Activated CD4-positive, alpha-beta T cell treated with anti-CD3 and anti-CD28 coated beads, Interleukin-2, Interleukin-6, amounts not matched to agents 100 ng/mL and 50 ng/mL, durations not matched to agents 16 hours and 8 hours (primary cell): ENCODE measurements around the gene BRIP1.
"Not testable (repeated sequence)": the region's sequence is repeated elsewhere in the genome, so short reads cannot be mapped to it uniquely, and the experiment has no call there.

Experiments
- DNase-seq: peaks from one replicate; pipeline ENCODE4 v3.0.0-alpha.2; 2020

Gene BRIP1

GRCh38 chr17:61862105-61862574, 1.2 kb downstream of the BRIP1 start:
- no peak for DNase-seq

DNA sequence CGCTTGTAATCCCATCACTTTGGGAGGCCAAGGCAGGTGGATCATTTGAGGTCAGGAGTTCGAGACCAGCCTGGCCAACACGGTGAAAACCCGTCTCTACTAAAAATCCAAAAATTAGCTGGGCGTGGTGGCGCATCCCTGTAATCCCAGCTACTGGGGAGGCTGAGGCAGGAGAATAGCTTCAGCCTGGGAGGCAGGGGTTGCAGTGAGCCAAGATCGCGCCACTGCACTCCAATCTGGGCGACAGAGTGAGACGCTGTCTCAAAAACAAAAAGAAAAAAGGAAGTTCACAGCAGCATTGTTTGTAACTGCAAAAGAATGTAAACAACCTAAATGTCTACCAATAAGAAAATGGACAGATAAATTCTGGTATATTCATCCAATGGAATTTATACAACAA, 2.9 kb downstream of the BRIP1 start:
- DNase-seq, result not testable (repeated sequence)

- no peak for DNase-seq
These were observed 7.3 kb downstream of the BRIP1 start for GRCh38 chr17:61856035-61856434.

- no peak for DNase-seq
These were observed 10.5 kb downstream of the BRIP1 start for GRCh38 chr17:61852857-61853256.

DNA sequence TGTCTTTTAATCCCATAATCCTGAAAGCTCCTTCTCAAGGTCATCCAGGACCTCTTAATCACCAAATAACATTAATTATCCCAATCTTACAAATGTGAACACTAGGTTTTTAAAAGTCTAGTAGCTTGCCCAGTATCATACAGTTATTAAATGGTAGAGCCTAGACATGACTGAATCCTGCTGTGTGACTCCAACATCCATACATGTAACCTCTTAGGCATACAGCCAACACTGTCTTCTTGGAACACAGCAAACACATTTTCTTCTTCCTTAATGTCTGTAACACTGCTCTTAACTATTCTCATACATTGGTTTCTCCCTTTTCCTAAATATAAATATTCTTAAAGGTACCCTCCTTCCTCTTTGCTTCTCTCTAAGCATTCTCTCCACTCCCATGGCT, 13.7 kb downstream of the BRIP1 start:
- DNase-seq, result no peak

GRCh38 chr17:61848896-61849295, 14.4 kb downstream of the BRIP1 start:
- DNase-seq, result no peak

DNA sequence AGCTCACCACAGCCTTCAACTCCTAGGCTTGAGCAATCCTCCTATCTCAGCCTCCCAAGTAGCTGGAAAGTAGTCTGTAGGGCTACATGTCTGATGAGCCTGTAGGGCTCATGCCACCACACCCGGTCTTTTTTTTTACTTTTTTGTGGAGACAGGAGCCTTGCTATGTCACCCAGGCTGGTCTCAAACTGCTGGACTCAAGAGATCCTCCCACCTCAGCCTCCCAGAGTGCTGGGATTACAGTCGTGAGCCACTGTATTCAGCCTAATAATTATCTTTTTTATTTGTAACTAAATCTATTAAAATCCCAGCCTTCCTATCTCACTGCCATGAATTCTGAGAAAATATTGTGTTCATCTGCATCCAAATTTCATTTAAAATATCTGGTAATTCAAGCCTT, 15.1 kb downstream of the BRIP1 start:
- no peak for DNase-seq

- DNase-seq, result no peak
These were observed 15.7 kb downstream of the BRIP1 start for GRCh38 chr17:61847659-61848058.

DNA sequence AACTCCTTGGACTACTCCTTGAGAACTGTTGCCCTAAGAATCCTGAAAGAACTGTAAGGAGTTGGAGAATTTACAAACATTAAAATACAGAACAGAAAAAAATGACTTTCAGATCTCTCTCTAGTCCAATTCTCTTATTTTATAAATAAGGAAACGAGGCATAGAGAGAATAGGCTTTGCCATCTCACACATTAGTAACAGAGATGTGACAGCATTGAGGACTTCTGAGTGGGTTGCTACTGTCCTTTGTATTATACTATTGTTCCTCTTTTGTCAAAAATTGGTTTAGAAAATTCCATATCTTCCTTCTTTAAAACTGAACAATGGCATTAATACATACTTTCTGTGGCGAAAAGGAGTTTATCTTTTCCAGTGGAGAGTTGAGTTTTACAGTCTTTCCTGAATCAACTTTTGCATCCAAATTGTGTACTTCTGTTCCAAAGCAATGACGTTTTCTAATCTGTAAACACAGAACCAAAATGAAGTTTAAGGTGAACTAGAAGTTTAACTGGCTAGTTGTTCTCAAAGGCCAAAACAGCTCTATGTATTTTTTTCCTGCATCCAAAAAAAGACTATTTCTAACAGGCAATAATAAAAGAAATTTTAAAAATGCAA, 16.5 kb downstream of the BRIP1 start:
- no peak for DNase-seq

- DNase-seq, result no peak
These were observed 17.2 kb downstream of the BRIP1 start for GRCh38 chr17:61846088-61846487.

- no peak for DNase-seq
These were observed 19.9 kb downstream of the BRIP1 start for GRCh38 chr17:61843435-61843834.

- DNase-seq, result no peak
These were observed 20.4 kb downstream of the BRIP1 start for GRCh38 chr17:61842899-61843298.

DNA sequence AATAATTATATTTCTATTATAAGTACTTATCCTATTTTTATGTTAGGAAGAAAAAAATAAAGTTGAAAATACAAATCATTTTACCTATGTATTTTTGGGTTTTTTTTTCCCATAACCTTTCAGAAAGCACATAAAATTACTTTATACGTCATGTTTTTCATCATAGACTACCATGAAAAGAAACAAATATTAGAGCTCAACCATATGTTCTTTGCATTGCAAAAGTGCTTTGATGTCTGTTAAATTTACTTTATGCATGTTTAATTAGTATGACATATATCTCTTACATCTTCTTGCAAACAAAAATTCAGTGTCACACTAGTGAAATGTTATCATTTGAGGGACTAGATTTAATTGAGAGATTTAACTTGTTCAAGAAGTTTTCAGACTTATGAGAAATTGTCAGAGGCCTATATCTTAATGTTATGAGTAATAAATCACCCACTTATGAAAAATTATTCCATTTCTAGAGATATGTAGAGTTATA, 24.0 kb downstream of the BRIP1 start:
- DNase-seq, result no peak

- peak; percentile 56 for DNase-seq
These were observed 25.9 kb downstream of the BRIP1 start for GRCh38 chr17:61837175-61838051.

GRCh38 chr17:61836266-61837174, 26.8 kb downstream of the BRIP1 start:
- DNase-seq, result no peak

GRCh38 chr17:61835606-61836005, 27.7 kb downstream of the BRIP1 start:
- no peak for DNase-seq

GRCh38 chr17:61834610-61835009, 28.7 kb downstream of the BRIP1 start:
- no peak for DNase-seq

DNA sequence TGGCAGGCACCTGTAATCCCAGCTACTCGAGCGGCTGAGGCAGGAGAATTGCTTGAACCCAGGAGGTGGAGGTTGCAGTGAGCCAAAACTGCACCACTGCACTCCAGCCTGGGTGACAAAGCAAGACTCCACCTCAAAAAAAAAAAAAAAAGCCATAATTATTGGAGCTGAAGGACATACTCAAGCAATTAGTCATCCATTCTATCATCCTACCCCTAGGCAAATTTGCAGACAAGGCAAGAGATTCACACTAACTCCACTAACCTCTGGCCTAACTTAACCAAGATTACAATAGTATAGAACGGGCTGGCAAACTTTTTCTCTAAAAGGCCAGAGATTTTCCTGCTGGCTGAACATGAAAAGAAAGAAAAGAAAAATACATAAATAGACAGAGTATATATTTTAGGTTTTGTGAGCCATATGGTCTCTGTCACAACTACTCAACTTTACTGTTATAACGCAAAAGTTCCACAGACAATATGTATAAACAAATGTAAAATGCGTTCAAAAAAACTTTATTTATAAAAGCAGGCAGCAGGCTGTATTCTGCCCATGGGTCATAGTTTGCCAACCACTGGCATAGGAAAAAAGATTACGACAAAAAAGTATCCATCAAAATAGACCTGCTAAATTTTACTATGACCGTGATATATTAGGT, 29.7 kb downstream of the BRIP1 start:
- no peak for DNase-seq

DNA sequence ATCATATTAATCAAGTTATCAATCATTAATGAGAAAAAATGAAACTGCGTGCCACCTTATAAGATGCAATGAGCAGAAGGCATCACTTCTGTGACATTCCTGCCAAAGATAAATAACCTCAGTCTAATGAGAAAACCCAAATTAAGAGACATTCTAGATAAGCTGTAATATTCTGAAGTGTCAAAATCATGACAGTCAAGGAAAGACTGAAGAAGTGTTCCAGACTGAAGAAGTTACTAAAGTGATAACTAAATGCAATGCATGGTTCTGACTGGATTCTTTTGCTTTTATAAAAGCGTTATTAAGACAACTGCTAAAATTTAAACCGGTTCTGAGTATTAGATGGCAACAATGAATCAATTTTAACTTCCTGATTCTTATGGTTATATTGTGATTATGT, 30.9 kb downstream of the BRIP1 start:
- no peak for DNase-seq

DNA sequence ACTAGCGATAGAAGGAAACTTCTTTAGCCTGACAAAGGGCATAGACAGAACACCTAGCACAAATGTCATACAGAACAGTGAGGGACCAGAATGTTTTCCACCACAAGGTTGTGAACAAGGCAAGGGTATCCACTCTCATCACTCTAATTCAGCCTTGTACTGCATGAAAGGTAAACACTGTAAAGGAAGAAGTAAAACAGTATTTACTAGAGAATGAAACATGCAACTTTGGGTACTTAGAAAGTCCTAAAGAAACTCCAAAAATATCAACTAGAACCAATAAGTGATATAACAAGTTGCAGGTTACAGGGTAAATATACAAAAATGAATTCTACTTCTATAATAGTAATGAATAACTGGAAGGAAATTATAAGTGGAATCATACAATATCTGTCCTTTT, 32.2 kb downstream of the BRIP1 start:
- no peak for DNase-seq

DNA sequence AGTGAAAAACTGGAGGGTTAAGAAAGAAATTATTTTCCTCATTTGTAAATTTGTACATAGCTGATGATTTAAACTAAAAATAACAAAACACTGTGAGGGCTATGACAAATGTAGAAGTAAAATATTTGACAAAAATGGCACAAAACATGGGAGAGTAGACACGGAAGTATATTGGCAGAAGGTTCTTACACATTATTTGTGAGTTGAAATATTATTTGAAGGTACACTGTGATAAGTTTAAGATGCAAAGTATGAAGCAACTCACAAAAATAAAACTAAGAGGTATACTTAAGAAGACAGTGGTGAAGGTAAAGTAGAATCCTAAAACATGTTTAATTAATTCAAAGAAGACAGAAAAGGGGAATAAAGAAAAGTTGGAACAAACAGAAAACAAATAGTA, 34.6 kb downstream of the BRIP1 start:
- DNase-seq, result no peak

DNA sequence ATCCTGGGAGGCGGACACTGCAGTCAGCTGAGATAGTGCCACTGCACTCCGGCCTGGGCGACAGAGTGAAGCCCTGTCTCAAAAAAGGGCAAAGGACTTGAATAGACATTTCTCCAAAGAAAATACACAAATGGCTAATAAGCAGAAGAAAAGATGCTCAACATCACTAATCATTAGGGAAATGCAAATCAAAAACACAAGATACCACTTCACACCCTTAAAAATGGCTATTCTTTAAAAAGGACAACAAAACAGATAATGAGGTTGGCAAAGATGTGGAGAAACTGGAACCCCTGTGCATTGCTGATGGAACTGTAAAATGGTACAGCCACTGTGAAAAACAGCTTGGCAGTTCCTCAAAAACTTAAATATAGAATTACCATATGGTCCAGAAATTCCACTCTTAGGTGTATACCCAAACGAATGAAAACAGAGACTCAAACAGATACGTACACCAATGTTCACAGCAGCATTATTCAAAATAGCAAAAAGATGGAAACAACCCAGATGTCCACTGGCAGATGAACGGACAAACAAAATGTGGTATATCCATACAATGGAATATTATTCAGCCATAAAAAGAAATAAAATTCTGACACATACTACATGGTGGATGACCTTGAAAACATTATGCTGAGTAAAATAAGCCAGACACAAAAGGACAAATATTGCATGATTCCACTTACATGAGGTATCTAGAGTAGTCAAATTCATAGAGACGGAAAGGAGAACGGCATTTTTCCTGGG, 35.5 kb downstream of the BRIP1 start:
- DNase-seq, result no peak
